Gastroesophageal sphincter (tissue), 3 donors: ENCODE data around the gene NEDD9.

Experiments used
- POLR2A ChIP-seq, 2 donors: fragments of 450-650 bp; IDR thresholded peaks; one replicate each; pipeline ENCODE4 v1.6.1; 2017; ENCODE audit warnings: antibody characterized with exemption in 2 of 2, mild to moderate bottlenecking in 2 of 2, moderate library complexity in 1 of 2
- POLR2AphosphoS5 ChIP-seq: sonication (generic); formaldehyde crosslinking; IDR thresholded peaks from one replicate; pipeline ENCODE4 v1.6.1; 2017; ENCODE audit warnings: antibody characterized with exemption
- TF ChIP-seq, protein P1 (sequence below), 4 experiments: fragments of 200-600 bp in 2 of 4; fragments of 450-650 bp in 2 of 4; sonication (generic) in 1 of 4; IDR thresholded peaks; one replicate each; pipeline ENCODE4 v1.5.1; 2017 to 2019; ENCODE audit warnings: antibody characterized with exemption in 4 of 4, mild to moderate bottlenecking in 2 of 4, moderate library complexity in 2 of 4

DNA sequence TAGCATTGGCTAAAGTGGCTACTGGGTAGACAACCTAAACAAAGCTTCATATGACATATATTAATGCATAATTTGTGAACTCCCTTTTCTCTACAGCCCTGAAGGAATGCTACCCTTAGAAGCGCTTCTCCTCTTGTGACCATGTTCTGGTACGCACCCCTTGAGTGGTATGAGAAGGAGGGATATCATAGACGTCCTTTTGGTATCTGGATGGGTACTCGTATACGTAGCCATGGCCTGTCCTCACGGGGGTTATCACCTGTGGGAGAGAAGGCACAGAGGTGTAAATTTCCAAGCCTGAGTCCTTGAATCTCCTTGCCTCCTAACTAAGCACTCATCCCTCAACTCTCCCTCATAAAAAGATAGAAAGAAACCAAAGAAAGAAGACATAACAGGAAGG, 39.0 kb downstream of the NEDD9 start:
- TF ChIP-seq POLR2A (IDR thresholded peaks at IDR 0.05), result no peak
- TF ChIP-seq, protein P1, sequence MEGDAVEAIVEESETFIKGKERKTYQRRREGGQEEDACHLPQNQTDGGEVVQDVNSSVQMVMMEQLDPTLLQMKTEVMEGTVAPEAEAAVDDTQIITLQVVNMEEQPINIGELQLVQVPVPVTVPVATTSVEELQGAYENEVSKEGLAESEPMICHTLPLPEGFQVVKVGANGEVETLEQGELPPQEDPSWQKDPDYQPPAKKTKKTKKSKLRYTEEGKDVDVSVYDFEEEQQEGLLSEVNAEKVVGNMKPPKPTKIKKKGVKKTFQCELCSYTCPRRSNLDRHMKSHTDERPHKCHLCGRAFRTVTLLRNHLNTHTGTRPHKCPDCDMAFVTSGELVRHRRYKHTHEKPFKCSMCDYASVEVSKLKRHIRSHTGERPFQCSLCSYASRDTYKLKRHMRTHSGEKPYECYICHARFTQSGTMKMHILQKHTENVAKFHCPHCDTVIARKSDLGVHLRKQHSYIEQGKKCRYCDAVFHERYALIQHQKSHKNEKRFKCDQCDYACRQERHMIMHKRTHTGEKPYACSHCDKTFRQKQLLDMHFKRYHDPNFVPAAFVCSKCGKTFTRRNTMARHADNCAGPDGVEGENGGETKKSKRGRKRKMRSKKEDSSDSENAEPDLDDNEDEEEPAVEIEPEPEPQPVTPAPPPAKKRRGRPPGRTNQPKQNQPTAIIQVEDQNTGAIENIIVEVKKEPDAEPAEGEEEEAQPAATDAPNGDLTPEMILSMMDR (IDR thresholded peaks at IDR 0.05), result no peak
- TF ChIP-seq POLR2AphosphoS5, result no peak
